NCI-H524 (cell line): ENCODE data around the gene POP7.
"Not testable (repeated sequence)": the region's sequence is repeated elsewhere in the genome, so short reads cannot be mapped to it uniquely, and the experiment has no call there.

ENCODE experiments used
- DNase-seq, 2 experiments: peaks; one replicate each; lab custom pipeline; 2025; lab: John Stamatoyannopoulos, UW

Gene POP7

DNA sequence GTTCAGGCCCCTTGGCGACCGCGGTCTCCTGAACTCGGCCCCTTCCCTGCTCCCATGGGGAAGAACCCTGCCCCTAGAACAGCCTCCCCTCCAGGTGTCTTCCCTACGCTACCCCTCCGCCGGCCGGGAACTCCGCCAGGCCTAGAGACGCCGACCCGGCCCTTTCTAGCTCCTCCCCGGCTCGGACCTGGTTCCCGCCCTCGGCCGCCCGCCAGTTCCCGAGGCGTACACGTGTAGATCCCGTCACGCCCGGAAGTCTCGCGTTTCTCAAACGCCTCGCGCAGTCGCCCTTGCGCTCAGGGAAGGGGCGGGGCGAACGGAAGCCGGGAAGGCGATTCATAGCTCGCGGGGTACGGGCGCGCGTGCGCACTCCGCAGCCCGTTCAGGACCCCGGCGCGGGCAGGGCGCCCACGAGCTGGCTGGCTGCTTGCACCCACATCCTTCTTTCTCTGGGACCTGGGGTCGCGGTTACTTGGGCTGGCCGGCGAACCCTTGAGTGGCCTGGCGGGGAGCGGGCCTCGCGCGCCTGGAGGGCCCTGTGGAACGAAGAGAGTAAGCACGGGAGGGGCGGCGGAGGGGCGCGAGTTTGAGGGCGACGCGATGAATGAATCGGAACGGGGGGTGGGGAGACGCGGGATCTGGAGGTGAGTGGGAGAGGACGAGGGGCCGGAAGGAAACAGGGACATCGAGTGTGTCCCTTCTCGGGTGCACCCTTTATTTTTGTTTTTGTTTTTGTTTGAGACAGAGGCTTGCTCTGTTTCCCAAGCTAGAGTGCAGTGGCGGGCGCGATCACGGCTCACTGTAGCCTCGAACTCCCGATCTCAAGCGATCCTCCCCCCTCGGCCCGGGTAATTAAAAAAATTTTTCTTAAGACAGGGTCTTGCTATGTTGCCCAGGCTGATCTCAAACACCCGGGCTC, at the start of gene POP7:
Gene POP7, plus strand, starts transcription at position 369 of the 919 bp plus-strand sequence. CDS start 710 bp downstream, outside the sequence.
- DNase-seq: peak; percentile 91 to 97

GRCh38 chr7:100662194-100662776, 43.6 kb upstream of the POP7 start:
- DNase-seq: not testable (repeated sequence)

- DNase-seq: no peak
Observed at GRCh38 chr7:100665168-100665726, 40.7 kb upstream of the POP7 start.

- DNase-seq: no peak
Observed at GRCh38 chr7:100667331-100668068, 38.4 kb upstream of the POP7 start.

DNA sequence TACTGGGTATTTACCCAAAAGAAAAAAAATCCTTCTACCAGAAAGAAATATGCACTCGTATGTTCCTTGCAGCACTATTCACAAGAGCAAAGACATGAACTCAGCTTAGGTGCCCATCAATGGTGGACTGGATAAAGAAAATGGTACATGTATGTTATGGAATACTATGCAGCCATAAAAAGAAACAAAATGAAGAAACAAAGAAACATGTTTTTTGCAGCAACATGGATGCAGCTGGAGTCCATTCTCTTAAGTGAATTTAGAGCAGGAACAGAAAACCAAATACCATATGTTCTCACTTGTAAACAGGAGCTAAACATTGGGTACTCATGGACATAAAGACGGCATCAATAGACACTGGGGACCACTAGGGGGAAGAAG, 37.9 kb upstream of the POP7 start:
- no peak for DNase-seq

DNA sequence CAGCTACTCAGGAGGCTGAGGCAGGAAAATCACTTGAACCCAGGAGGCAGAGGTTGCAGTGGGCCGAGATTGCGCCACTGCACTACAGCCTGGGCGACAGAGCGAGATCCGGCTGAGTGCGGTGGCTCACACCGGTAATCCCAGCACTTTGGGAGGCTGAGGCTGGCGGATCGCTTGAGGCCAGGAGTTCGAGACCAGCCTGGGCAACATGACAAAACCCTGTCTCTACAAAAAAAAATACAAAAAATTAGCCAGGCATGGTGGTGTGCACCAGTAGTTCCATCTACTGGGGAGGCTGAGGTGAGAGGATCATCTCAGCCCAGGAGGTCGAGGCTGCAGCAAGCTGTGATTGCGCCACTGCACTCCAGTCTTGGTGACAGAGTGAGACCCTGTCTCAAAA, 36.8 kb upstream of the POP7 start:
- not testable (repeated sequence) for DNase-seq

DNA sequence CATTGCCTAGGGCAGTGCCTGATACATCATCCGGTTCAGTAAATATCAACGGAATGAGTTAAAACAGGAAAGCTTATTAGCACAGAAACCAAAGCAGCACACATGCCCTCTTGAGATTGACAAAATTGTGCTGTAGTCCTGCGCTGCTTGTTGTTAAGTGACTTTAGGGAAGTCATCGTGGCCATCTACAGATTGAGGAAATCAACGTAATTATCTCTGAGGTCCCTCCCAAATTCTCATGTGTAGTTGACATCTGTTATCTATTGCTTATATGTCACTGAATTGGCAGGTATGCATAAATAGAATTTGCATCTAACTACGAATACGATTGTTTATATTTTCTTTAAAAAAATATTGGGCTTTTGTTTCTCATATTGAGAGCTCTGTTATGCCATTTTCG, 35.8 kb upstream of the POP7 start:
- no peak for DNase-seq

DNA sequence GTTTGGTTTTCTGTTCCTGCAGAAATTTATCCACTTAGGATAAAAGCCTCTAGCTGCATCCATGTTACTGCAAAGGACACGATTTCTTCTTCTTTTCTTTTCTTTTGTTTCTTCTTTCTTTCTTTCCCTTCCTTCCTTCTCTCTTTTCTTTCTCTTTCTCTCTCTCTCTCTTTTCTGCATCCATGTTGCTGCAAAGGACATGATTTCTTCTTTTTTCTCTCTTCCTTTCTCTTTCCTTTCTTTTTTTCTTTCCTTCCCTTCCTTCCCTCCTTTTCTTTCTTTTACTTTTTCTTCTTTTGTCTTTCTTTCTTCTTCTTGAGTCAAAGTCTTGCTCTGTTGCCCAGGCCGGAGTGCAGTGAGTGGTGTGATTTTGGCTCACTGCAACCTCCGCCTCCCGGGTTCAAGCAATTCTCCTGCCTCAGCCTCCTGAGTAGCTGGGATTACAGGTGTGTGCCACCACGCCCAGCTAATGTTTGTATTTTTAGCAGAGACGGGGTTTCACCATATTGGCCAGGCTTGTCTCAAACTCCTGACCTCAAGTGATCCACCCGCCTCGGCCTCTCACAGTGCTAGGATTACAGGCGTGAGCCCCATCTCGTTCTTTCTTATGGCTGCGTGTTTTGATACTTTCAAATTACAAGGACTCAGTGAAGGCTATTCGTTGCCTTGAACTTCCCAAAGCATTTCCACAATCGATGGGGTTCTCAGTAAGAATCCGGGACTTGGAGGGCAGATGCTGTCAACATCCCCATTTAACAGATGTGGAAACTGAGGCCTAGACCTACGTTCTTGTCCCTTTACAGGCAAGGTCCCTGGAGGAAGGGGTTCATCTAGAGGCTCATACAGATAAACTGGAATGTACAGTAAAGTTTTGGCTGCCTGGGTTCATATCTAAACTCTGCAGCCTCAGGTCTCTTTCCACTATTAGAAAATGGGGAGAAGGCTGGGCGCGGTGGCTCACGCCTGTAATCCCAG, 34.3 kb upstream of the POP7 start:
- DNase-seq: no peak

- DNase-seq: peak; percentile 96 to 97
Observed at GRCh38 chr7:100673302-100673941, 32.5 kb upstream of the POP7 start, which contains the start of gene GNB2. Gene GNB2 (plus strand): TSS chr7:100673740. CDS start chr7:100676266, 2,526 bp downstream.

DNA sequence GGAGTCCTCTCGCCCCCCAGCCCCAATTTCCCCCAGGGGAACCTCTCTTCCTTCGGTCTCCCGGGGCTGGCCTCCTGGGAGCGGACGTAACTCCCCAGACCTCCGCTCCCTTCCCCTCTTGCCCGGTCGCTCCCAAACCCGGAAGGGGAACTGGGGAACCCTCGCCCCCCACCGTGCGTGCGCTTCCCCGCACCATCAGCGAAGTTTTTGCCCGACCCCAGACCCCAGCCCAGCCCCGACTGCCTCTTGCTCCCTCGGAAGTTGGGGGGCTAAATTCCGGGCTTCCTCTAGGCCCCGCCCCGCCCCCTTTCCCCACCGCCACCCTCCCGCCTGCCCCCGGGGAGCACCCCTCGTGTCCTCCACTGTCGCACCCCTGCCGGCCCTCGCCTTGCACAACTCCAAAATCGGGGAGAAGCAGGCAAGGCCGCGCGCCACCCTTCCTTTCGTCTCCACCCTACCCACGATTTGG, 31.9 kb upstream of the POP7 start:
- DNase-seq: peak in 1 of 2 experiments; percentile 19

DNA sequence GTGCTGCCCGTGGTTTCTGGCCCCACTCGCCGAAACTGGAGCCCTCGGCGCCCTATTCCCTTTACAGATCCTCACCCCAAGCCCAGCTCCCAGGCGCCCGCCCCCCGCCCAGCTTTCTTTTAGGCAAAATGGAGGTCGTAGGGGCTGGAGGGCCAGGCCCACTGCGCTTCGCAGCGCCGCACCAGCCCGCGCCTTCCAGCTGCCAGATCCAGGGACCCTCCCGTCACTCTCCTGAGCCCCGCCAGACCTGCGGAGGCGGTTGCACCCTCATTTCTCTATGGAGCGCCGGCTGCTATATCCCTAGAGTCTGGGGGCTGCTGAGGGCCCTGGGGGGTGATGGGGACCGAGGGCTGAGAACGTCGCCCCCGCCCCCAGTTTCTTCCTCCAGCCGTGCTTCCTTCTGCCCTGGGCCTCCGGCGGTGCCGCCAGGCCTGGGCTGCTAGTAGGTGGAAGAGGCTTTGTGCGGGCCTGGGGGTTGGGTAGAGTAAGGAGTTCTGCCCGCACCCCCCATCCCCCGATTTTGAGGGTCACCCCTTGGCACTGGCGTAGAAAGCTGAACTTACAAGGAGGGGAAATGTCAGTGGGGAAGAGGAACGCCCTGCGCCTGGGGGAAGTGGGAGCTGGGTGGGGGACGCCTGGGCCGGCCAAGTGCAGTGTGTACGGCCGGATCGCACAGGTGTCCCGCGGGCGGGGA, 31.4 kb upstream of the POP7 start:
- DNase-seq: peak in 1 of 2 experiments; percentile 40

DNA sequence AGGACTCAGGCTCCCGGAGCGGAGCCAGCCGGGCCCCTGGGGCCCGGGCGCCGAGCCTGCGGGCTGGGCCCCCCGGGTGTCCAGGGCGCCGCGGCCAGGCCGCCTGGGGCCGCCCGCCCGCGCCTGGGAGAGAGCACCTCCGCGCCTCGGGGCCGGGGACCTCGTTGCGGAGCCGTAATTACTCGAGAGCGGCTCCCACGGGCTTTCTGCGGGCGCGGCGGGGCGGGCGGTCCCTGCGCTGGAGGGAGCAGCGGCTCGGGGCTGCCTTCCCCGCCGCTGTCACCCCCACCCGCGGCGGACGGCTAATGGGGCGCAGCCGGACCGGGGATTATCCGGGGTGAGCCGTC, 30.8 kb upstream of the POP7 start:
- no peak for DNase-seq

DNA sequence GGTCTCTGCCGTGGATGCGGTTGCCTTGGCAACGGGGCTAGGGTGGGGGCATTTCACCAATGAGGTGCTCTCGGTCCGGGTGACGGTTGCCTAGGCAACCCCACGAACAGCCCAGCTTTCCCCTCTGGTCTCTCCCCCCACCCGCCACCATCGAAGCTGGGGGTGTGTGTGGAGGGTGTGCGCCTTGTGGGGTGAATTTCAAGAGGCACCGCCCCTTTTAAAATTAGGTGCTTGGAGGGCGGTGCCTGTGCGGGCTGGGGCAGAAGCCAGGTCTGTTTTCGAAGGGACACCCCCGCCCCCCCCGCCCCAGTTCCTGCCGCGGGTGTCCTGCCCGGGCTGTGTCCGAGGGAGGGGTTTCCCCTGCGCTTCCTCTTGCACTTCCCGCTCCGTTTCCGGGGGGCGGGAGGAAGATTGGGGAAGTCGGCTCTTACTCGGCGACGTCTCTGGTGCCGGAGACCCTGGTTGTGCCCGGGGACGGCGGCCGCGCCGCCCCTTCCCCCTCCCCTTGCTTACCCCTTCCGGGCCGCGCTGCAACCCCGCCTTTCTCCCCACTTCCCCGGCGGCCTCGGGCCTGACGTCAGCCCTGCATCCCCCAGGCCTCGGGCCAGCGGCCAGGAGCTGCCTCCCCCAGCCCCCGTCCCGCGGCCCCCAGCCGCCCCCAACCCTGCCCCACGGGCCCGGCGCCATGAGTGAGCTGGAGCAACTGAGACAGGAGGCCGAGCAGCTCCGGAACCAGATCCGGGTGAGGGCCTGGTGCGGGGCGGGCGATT, 30.2 kb upstream of the POP7 start:
- DNase-seq: peak; percentile 47 to 76

GRCh38 chr7:100676501-100677306, 29.2 kb upstream of the POP7 start:
- DNase-seq: no peak

GRCh38 chr7:100677308-100678267, 28.3 kb upstream of the POP7 start:
- DNase-seq: no peak

- DNase-seq: no peak
Observed at GRCh38 chr7:100678291-100678984, 27.5 kb upstream of the POP7 start.
